HPDE6-E6E7 (cell line): ENCODE data around the gene COX8C.
"Not testable (repeated sequence)": the region's sequence is repeated elsewhere in the genome, so short reads cannot be mapped to it uniquely, and the experiment has no call there.

Experiments used
- DNase-seq: peaks from one replicate; pipeline ENCODE4 v3.0.0; 2011; ENCODE audit warnings: missing footprints; ENCODE audit errors: extremely low spot score

The COX8C gene

DNA sequence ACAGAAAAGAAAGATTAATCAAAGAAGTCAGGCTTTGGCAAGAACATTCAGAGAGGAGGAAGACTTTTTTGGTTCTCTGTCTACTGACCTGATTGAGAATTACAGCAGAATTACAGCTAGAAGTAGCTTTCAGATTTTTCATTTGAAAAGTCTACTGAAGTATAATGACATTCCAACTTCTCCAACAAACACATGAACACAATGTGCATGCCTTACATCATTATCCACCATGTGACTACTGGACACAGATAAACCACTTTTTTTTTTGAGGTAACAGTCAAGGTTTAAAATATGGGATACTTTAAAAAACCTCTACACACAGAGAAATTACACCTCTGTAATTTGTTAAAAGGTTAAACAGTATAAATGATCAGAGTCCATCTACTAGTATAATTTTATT lies 26.5 kb upstream of the COX8C start:
- no peak for DNase-seq

DNA sequence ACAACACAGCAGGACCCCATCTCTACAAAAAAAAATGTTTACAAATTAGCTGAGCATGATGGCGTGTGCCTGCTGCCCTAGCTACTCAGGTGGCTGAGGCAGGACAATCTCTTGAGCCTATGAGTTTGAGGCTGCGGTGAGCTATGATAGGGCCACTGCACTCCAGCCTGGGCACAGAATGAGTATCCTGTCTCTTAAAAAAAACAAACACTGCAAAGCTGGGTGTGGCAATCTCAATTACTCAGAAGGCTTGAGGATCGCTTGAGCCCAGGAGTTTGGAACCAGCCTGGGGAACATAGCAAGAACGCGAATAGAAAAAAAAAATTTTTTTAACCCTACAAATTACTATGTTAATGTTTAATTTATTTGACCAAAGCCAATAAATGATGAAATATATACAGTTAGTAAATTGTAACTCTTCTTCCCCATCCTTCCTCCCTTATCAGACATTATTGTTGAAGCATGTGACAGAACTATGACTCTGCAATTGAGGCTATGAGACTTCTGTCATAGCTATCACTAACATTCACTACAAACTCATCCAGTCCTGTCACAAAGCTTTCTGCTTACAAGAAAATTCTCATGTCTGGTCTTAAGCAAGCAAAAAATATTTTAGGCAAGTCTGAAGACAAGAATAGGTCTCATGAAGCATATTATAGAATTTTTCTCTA lies 23.9 kb upstream of the COX8C start:
- DNase-seq, result no peak

DNA sequence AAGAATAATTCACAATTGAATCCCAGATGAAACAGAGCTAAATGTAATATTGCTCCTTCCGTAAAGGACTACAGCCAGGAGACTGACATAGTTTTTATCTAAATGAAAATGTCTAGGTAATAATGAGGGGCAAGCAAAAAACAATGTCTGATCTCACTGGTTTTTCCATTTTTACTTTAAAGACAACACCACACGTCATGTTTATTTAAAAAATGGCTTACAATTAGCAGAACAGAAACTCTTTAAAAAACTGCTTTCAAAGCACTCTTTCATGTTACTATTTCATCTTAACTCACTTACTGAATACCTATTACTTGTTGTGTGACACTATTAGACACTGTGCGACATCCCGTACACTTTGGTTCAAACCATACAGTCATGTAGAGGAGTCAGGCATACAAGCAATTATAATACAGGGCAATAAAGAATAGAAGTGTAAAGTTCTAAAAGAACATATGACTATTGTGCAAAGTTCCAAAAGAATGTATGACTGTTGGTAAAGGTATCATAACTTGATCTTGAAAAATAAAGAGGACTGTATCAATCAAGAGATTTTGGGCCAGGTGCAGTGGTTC lies 23.3 kb upstream of the COX8C start:
- DNase-seq, result no peak

DNA sequence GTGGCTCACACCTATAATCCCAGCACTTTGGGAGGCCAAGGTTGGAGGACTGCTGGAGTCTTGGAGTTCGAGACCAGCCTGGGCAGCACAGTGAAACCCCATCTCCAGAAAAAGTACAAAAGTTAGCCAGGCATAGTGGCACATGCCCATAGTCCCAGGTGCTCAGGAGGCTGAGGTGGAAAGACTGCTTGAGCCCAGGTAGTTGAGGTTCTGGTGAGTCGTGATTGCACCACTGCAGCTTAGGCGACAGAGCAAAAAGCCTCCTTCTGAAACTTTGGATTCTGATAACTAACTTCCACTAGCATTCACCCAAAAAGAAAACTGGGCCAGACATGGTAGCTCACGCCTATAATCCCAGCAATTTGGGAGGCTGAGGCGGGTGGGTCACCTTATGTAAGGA lies 20.8 kb upstream of the COX8C start:
- no peak for DNase-seq

DNA sequence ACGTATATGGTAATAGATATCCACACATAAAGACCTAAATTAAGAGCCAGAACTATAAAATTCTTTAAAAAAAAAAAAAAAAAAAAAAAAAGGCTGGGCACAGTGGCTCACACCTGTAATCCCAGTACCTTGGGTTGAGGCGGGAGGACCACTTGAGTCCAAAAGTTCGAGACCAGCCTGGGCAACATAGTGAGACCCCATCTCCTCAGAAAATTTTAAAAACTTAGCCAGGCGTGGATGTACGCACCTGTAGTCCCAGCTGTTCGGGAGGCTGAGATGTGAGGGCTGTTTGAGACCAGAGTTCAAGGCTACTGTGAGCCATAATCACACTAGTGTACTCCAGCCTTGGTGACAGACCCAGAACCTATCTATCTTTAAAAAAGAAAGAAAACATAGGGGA lies 18.4 kb upstream of the COX8C start:
- DNase-seq, result no peak

DNA sequence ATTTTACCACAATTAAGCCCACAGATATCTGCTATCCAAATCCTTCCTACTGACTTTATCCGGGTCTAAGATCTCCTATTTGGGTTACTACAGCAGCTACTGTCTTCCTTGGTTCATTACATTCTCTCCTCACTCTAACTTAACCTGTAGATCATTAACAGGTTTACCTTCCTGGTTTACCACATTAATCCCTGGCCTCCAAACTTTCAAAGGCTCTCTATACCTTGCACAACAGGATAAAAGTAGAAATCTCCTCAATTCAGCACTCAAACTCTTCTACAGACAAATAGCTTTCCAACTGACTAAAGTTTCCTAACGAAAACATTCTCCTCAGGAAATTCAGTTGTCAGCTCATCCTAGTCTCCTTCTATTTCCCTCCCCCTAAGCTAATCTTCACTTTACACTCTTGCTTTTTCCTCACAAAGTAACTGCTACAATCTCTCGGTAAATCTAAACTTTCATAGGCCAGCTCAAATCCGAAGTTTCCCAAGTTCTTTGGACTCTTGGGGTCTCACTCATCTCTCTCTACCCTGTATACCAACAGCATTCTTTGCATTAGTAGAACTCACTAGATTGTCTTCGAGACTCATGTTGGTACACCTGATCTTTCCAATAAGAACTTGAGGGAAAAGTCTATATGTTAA lies 16.9 kb upstream of the COX8C start:
- DNase-seq, result no peak

DNA sequence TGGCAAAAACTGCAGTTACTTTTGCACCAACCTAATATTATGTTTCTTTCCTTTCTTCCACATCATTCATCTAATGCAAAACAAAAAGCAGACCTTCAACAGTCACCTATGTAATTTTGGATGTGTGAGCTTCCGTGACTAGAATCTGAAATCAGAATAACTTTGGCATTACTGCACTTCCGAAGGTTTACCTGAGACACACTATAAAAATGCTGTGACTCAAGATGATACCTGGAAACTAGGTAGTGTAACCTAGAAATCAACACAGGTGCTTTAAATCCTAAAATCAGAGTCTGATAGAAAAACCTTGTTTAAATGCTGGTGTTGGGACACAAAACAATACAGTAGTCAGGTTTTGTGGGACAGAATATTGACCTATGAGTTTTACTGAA lies 16.4 kb upstream of the COX8C start:
- DNase-seq, result peak; percentile 41

DNA sequence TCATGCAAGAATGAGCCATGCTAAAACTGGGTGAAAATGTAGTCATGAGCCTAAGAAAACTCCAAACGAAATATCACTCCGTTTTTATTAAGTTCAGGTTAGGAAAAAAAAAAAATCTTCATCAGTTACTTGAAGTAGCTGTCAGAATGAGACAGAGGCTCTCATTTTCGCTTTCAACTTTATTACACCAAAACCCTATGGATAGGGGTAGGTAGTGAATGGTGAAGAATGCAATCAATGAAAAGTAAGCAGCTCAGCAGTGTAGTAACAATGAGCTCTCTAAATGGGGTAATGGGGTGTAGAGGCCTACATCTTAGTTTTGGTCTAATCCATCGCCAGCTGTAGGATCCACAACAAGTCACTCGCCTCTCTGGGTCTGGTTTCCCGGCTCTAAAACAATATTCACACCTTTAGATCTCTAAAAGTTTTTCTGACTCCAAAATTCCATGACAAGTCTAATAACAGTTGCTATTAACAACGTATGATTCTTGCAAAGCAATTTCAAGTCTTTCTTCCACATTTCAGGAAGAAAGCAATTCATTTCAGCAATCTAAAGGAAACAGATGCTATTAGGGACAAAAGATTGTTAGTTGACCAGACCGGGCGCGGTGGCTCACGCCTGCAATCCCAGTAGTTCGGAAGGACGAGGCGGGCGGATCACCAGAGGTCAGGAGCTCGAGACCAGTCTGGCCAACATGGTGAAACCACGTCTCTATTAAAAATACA lies 15.8 kb upstream of the COX8C start:
- no peak for DNase-seq

DNA sequence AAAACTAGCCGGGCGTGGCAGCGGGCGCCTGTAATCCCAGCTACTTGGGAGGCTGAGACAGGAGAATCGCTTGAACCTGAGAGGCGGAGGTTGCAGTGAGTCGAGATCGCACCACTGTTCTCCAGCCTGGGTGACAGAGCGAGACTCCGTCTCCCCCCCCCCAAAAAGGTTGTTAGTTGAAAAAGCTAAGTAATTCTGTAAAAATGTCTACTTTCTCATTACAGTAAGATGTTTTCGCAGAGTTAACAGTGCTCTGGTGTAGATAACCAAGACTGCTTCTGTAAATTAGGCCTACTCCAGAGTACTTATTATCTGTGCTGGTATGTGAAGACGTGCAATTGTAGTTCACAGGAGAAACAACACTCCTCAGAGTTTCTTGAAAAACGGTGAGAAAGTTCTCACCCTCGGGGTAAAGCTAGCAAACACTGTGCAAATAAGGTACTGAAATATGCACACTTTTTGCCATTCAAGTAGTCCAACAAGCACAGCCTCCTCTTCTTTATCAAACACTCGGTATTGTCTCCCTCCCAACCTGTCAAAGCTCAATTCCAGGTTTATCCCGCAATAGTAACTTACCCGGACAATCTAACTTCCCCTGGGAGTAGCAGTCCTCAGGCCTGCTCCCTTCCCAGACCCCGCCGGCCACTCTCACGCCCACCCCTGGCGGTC lies 15.1 kb upstream of the COX8C start:
- DNase-seq, result no peak

DNA sequence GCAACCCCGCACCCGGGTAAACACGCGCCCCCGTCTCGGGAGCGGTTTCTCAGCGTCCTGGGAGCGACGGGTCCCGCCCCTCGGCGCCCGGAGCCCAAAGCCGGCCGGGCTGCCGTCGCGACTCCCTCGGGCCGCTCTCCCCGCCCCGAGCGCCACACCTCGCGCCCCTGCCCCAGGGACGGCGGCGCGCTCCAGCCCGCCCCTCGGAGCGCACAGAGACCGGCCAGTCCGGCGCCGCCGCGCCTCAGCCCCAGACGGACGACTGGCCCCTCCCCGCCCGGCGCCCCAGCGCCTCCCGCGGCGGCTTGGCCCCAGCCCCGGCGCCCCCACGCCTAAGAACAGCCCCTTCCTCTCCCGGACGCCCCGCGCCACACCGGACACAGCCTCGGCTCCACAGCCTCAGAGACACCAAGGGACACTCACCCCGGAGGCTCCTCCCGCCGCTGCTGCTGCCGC lies 14.6 kb upstream of the COX8C start:
- DNase-seq, result no peak

DNA sequence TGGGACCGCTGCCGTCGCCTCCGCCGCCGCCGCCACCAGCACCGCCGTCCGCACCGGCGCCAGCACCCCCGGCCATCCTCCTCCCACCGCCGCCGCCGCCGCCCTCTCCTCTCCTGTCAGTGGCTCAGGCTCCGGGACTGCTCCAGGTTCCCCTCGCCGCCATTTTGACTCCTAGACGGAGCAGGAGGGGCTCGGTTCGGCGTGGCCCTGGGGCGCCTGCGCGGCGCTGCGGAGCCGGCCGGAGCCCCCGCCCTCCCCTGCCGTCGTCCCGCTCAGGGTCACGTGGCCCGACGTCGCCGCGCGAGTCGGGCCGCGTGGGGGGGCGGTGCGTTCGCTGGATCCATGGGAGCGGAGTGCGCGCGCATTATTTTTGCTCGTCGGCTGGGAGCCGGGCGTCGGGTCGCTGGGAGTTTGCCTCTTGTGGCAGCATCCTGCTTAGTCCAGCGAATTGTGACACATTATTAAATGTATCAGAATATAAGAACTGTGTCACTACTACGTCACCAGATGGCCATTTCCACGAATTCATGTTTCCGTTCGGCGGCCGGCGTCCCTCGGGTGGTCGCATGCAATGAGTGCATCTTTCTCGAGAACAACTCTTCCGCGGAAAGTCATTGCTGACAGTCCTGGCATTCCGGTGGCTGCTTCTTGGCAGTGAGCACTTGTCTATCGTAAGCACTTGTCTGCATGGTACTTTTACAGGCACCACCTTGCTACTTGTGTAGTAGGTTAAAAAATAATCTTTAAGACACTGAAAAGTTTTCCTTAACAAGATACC lies 13.9 kb upstream of the COX8C start, which contains the start of gene BTBD7:
Gene BTBD7, minus strand, starts transcription at position 184 of the 778 bp plus-strand sequence. CDS start 36,985 bp downstream, outside the sequence.
- DNase-seq, result peak; percentile 97

DNA sequence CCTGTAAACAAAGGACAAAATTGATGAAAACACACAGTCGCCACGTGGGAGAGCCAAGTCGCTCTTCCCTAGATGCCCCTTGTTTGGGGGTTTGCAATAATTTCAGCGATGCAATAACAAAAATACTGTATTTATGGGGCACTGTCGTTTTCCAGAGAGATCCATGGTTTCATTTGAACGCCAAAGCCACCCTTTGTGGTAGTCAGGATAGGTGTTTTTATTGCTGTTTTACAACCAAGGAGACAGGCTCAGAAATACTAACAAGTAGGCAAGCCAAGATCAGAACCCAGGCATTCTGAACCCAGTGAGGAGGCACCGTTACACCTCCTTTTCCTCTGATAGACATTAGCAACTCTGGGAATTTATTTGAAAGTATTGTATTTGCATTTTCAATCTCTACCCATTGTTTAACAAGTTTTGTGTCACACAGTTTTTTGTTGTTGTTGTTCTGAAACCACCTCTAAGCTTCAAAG lies 13.3 kb upstream of the COX8C start:
- no peak for DNase-seq

DNA sequence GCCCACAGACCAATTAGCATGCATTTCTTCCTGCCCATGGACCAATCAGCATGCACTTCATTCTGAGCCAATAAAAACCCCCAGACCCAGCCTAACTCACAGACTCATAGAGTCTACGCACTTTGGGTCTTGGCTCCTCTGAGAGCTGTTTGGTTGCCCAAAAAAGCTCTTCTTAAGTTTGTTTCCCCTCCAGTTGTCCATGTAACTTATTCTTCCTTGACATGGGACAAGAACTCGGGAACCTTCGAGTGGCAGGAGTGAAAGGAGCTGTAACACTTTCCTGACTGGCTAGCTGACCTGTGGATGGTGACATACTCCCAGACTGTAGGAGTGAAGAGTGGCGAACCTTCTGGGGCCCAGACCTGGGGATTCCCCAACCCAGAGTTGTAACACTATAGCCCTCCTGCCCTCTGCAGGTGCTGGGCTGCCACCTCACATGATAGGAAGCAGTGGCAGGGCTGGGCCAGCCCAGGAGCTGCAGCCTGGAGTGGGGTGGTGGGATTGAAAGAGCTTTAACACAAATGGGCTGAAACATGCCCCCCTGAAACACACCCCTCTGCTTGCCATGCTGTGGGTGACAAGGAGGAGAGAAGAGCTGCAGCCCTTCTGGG lies 9.7 kb upstream of the COX8C start:
- no peak for DNase-seq

DNA sequence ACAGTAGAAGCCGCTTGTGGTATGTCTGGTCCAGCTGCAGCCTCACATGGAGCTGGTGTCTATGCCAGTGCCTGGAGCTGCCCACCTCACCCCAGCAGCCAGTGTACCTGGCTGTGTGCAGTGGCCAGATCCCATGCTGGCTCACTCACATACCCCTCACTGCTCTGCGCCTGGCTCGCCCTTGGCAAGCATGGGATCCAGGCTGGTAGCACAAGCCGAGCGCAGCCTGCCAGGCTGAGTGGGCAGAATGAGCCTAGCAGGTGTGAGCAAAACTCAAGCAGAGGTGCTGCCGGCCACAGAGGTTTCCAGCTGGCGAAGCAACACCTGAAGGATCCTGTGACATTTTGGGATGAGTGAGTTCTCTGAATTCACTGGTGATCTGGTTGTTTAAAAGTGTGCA lies 9.1 kb upstream of the COX8C start:
- no peak for DNase-seq

DNA sequence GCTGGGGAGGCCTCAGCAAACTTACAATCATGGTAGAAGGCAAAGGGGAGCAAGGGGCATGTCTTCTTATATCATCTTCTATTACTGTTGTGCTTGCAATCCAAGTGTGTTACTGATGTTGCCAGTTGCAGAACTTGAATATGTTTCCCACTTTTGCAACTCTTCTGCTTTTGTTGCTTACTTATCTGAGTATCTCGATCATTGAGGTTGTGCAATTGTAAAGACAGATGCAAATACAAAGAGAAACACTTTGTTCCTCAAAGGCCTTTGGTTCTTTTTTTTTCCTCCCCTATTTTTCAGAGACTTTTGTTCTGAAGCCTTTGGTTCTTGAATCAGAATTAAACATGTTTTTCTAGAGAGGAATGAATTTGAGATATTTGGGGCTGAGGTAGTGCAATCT lies 3.7 kb upstream of the COX8C start:
- DNase-seq, result no peak

DNA sequence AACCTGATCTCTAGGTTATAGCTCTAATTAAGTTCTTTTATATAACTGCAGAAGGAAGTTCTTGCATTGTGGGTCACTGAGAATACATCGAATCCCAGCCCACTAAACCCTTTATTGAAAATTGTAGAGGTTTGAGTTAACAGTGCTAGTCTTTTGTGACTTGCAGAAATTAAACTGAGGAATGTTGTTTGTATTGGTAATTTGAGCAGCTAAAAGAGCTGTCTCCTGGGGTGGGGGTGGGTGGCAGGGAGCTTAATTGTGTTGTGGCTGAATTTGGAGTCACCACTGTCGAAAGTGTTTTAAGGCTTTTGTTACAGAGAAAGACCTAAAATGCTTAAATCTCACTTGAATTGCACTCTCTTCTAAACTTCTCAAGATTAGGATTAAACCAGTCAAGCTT lies 3.2 kb upstream of the COX8C start:
- no peak for DNase-seq

DNA sequence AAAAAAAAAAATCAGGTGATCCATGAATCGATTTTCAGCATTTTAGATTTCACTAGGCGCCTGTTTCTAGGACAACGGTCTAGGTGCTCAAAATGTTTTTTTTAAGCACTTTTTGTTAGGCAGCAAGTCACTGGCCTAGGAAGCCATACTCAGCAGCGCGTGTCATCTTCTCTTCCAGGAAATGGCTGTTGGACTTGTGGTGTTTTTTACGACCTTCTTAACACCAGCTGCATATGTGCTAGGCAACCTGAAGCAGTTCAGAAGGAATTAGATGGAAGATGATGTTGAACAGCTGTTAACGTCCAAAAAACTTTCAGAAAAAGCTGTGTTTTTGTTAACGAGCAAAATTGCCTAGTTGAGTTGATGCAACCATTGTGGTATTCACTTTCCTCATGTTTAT lies 868 bp downstream of the COX8C start:
- DNase-seq, result no peak

DNA sequence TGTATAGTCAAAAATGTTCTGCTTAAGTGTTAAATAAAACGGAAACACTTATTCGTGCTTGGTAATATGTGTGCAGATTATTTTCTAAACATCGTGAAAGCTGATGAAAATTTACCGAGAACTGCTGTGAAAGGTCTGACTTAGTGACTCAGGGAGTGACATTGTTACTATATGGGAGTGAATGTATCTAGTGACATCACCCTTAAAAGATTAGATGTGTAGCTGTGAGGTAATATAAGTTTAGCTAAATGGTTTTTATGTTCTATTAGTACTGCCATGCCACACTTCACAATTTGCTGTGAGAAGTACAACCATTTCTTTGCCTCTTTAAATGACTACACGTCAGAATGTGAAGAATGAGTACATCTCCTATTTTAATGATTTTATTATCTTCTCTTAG lies 1.3 kb downstream of the COX8C start:
- DNase-seq, result no peak

DNA sequence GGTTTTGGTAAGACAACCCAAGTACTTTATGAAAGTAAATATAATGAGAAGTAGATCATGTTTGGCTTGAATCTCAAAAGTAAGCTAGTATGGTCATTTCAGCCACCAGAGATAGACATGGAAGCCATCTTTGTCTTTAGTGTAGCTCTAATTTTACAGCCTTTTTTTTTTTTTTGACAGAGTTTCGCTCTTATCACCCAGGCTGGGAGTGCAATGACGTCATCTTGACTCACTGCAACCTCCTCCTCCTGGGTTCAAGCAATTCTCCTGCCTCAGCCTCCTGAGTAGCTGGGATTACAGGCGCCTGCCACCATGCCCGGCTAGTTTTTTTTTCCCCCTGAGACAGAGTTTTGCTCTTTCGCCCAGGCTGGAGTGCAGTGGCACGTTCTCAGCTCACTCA lies 7.9 kb downstream of the COX8C start:
- DNase-seq, result not testable (repeated sequence)

DNA sequence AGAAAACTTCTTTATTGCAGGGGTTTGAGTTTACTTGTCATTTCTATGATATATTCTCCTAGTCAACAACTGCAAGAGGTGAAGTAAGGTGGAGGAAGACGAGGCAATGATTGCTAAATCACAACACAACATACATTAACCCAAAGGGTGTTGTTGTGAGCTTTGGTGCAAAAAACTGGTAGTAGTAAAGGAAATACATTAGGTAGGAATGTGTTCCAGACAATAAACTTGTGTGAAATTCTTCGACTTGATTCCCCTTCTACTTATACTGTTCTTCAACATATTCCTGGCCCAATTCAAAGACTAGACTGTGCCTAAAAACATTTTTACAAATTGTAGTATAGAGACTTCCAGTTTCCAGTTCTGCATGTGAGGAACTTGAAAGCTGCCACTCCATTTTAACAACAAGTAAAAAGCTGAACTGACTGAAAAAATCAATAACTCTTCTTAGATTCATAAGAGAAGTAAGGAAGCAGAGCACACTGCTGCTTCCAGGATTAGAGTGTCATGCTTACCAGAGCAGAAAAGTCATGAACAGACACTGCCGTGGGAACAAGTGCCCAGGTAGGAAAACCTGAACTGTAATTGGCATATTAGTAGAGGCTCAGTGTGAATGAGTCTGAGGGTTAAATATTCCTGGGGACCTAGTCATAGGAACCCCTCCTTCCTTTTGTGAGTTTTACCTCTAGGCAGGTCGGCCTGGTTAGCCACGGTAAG lies 22.2 kb downstream of the COX8C start:
- DNase-seq, result no peak
